Testis (tissue), 2 donors: ENCODE results near the gene SUPT20HL2.
"Not testable (repeated sequence)": the region's sequence is repeated elsewhere in the genome, so short reads cannot be mapped to it uniquely, and the experiment has no call there.

Source experiments
- CTCF ChIP-seq, 3 experiments: fragments of 450-650 bp in 2 of 3; fragments of 200-600 bp in 1 of 3; sonication (generic) in 1 of 3; IDR thresholded peaks; one replicate each; pipeline ENCODE4 v1.5.1; 2016 to 2019; ENCODE audit warnings: antibody characterized with exemption in 3 of 3, mild to moderate bottlenecking in 2 of 3, moderate library complexity in 1 of 3
- POLR2A ChIP-seq: fragments of 450-650 bp; IDR thresholded peaks from one replicate; pipeline ENCODE4 v1.6.1; 2017; ENCODE audit warnings: antibody characterized with exemption, mild to moderate bottlenecking, moderate library complexity

GRCh38 chrX:24311507-24312248, 2.2 kb downstream of the SUPT20HL2 start:
- not testable (repeated sequence) for TF ChIP-seq CTCF (IDR thresholded peaks at IDR 0.05); POLR2A
